ENCODE results near the gene HSP90AA1. TPM values are rescaled to one million over a fixed set of nuclear protein-coding genes. Genes with fewer than 3 reads are reported as not detected.
A peak's percentile ranks its signal among the peaks of the same experiment; 100 is the strongest.
"Not testable (repeated sequence)": the region's sequence is repeated elsewhere in the genome, so short reads cannot be mapped to it uniquely, and the experiment has no call there.

The HSP90AA1 gene
- total RNA-seq, 1 experiment from 2014 or later: 842 TPM

DNA sequence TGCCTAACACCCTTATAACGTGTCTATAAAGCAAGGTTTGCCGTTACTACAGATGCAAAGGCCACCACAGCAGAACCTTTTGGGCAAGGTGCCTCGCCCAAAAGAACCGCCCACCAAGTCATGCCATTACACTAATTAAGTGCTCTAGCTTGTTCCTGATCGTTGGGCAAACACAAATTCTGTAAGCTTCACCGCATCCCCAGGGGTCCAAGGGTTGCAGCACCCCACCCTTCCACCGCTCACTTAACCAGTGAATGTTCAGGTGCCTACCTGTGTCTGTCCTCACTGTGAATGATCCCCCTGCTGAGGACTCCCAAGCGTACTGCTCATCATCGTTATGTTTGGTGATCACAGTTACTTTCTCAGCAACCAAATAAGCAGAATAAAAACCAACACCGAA, 1.4 kb downstream of the HSP90AA1 start:
- ChIA-PET CTCF (no interaction called here), POLR2A (no interaction called here)
- TF ChIP-seq, protein P1, sequence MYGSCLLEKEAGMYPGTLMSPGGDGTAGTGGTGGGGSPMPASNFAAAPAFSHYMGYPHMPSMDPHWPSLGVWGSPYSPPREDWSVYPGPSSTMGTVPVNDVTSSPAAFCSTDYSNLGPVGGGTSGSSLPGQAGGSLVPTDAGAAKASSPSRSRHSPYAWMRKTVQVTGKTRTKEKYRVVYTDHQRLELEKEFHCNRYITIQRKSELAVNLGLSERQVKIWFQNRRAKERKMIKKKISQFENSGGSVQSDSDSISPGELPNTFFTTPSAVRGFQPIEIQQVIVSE (CRISPR knock-in tag; IDR thresholded peaks at IDR 0.05; ENCODE audit: borderline replicate concordance): no peak
- TF ChIP-seq CREM (CRISPR knock-in tag; IDR thresholded peaks at IDR 0.05): no peak
- TF ChIP-seq SOX15 (CRISPR knock-in tag; IDR thresholded peaks at IDR 0.05): no peak
- TF ChIP-seq ZNF671 (CRISPR knock-in tag; IDR thresholded peaks at IDR 0.05): no peak
- TF ChIP-seq NR1H2 (CRISPR knock-in tag; IDR thresholded peaks at IDR 0.05): no peak
- TF ChIP-seq, protein P2, sequence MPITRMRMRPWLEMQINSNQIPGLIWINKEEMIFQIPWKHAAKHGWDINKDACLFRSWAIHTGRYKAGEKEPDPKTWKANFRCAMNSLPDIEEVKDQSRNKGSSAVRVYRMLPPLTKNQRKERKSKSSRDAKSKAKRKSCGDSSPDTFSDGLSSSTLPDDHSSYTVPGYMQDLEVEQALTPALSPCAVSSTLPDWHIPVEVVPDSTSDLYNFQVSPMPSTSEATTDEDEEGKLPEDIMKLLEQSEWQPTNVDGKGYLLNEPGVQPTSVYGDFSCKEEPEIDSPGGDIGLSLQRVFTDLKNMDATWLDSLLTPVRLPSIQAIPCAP (CRISPR knock-in tag; IDR thresholded peaks at IDR 0.05): no peak
- no peak for TF ChIP-seq HMGA2 (CRISPR knock-in tag; IDR thresholded peaks at IDR 0.05)
- no peak for TF ChIP-seq TEAD4 (CRISPR knock-in tag; IDR thresholded peaks at IDR 0.05)
- no peak for TF ChIP-seq NFYB (CRISPR knock-in tag; conservative IDR thresholded peaks at IDR 0.05; ENCODE audit: low read depth)
- no peak for TF ChIP-seq SMAD4 (CRISPR knock-in tag; IDR thresholded peaks at IDR 0.05)
- no peak for TF ChIP-seq IRF2 (CRISPR knock-in tag; IDR thresholded peaks at IDR 0.05; ENCODE audit: borderline replicate concordance, low read depth)
- H3K4me3 Mint-ChIP-seq: peak overlapping the region; percentile 97
- H3K27ac Mint-ChIP-seq: peak overlapping the region; percentile 96
- no peaks in the 10 kb centered on the region for H3K9me3 Mint-ChIP-seq
- H3K36me3 Mint-ChIP-seq: peaks cover 58% of the 10 kb centered on the region
- no peak for DNase-seq (ENCODE audit: low spot score)
- H3K4me1 Mint-ChIP-seq: peaks cover 53% of the 10 kb centered on the region
- no peak for ATAC-seq
- no peaks in the 10 kb centered on the region for H3K27me3 Mint-ChIP-seq (ENCODE audit: low read depth)

DNA sequence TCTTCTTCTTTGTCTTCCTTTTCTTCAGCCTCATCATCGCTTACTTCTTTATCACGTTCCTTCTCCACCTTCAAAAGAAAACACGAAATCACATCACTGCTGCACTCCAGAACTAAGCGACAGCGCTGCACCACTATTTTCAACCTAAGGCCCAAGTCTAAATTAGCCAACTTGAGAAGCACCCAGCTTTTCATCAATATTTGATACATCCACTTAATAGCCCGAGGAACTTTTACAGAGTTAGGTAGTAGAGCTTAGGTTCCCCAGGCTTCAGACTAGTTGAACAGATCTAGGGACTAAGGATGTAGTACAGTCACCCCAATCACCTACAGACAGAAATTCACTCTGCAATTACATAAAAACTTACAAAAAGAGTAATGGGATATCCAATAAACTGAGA, 1.9 kb downstream of the HSP90AA1 start:
- Mint-ChIP-seq H3K9me3 (no peaks in the 10 kb centered on the region), H3K4me3 (peak overlapping the region; percentile 97), H3K27ac (peak overlapping the region; percentile 60), H3K27me3 (ENCODE audit: low read depth) (no peaks in the 10 kb centered on the region), H3K4me1 (peaks cover 53% of the 10 kb centered on the region), H3K36me3 (peaks cover 64% of the 10 kb centered on the region)
- no peak for ATAC-seq
- ChIA-PET CTCF (interaction anchor here (0.9 kb wide), 1 partner anchor 229 kb away, joined by 3 read pairs; no protein-coding TSS in a partner anchor), POLR2A (no interaction called here)
- TF ChIP-seq, protein P3, sequence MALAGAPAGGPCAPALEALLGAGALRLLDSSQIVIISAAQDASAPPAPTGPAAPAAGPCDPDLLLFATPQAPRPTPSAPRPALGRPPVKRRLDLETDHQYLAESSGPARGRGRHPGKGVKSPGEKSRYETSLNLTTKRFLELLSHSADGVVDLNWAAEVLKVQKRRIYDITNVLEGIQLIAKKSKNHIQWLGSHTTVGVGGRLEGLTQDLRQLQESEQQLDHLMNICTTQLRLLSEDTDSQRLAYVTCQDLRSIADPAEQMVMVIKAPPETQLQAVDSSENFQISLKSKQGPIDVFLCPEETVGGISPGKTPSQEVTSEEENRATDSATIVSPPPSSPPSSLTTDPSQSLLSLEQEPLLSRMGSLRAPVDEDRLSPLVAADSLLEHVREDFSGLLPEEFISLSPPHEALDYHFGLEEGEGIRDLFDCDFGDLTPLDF (CRISPR knock-in tag; IDR thresholded peaks at IDR 0.05): no peak
- TF ChIP-seq, protein P2 (CRISPR knock-in tag; IDR thresholded peaks at IDR 0.05): no peak
- TF ChIP-seq GRHL2 (CRISPR knock-in tag; IDR thresholded peaks at IDR 0.05; ENCODE audit: insufficient replicate concordance, severe bottlenecking) (no peak), JUN (CRISPR knock-in tag; IDR thresholded peaks at IDR 0.05) (no peak), TEAD4 (CRISPR knock-in tag; IDR thresholded peaks at IDR 0.05) (no peak), TEAD1 (CRISPR knock-in tag; IDR thresholded peaks at IDR 0.05) (no peak), FOXK1 (CRISPR knock-in tag; IDR thresholded peaks at IDR 0.05) (no peak), CREM (CRISPR knock-in tag; IDR thresholded peaks at IDR 0.05) (no peak), ZNF671 (CRISPR knock-in tag; IDR thresholded peaks at IDR 0.05) (no peak), ZBTB21 (CRISPR knock-in tag; IDR thresholded peaks at IDR 0.05; ENCODE audit: borderline replicate concordance) (no peak)
- TF ChIP-seq, protein P4, sequence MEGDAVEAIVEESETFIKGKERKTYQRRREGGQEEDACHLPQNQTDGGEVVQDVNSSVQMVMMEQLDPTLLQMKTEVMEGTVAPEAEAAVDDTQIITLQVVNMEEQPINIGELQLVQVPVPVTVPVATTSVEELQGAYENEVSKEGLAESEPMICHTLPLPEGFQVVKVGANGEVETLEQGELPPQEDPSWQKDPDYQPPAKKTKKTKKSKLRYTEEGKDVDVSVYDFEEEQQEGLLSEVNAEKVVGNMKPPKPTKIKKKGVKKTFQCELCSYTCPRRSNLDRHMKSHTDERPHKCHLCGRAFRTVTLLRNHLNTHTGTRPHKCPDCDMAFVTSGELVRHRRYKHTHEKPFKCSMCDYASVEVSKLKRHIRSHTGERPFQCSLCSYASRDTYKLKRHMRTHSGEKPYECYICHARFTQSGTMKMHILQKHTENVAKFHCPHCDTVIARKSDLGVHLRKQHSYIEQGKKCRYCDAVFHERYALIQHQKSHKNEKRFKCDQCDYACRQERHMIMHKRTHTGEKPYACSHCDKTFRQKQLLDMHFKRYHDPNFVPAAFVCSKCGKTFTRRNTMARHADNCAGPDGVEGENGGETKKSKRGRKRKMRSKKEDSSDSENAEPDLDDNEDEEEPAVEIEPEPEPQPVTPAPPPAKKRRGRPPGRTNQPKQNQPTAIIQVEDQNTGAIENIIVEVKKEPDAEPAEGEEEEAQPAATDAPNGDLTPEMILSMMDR (IDR thresholded peaks at IDR 0.05): no peak
- DNase-seq (ENCODE audit: low spot score): no peak

DNA sequence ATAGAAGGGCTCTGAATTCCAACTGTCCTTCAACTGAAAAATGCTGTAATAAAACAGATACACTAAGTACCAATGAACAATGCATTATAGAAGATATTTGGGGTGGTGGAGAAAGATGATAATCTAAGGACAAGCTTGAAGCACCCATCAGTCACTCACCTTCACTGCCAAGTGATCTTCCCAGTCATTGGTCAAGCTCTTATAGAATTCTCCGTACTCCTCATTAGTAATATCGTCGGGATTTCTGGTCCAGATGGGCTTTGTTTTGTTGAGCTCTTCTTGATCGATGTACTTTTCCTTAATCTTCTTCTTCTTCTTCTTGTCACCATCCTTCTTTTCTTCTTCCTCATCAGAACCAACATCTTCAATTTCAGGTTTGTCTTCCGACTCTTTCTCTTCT, 2.3 kb downstream of the HSP90AA1 start:
- Mint-ChIP-seq H3K27ac (peak overlapping the region; percentile 60), H3K4me3 (peak overlapping the region; percentile 97), H3K36me3 (peaks cover 68% of the 10 kb centered on the region), H3K4me1 (peaks cover 52% of the 10 kb centered on the region)
- H3K9me3 Mint-ChIP-seq; DNase-seq (ENCODE audit: low spot score); H3K27me3 Mint-ChIP-seq (ENCODE audit: low read depth); POLR2A ChIA-PET; ATAC-seq: not testable (repeated sequence)
- CTCF ChIA-PET: interaction anchor here (0.9 kb wide), 1 partner anchor 230 kb away, joined by 3 read pairs; no protein-coding TSS in a partner anchor
